Ovary (tissue), 3 donors: ENCODE results near the gene FMNL1.

Experiments used
- POLR2A ChIP-seq: fragments of 450-650 bp; IDR thresholded peaks from one replicate; pipeline ENCODE4 v1.6.1; 2017; ENCODE audit warnings: antibody characterized with exemption, mild to moderate bottlenecking, moderate library complexity
- TF ChIP-seq, protein P1 (sequence below), 3 donors: fragments of 450-650 bp in 2 of 3; fragments of 200-600 bp in 1 of 3; IDR thresholded peaks; one replicate each; pipeline versions ENCODE4 v1.5.1 to v1.8.0; 2016 to 2022; ENCODE audit warnings: antibody characterized with exemption in 3 of 3, mild to moderate bottlenecking in 1 of 3
- donor health status: DM: no; HTN: no; CAD: no.

DNA sequence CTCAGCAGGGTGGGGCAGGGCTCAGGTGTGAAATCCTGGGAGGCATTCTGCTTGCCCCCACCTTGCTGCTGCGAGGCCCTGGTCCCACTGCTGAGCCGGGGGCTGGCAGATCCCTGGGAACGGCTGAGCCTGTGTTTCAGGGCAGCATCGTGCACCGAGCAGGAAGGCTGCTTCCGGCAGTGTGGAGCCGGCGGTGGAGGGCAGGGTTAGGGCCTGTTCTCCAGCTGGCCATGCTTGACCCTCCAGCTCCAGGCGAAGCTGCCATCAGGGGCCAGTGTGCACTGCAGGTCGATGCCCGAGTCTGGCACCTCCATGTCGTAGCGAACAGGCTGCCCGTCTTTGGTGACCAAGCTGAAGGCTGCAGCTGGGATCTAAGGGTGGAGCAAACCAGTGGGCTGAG, 42.7 kb downstream of the FMNL1 start:
- TF ChIP-seq POLR2A, result no peak
- TF ChIP-seq, protein P1, sequence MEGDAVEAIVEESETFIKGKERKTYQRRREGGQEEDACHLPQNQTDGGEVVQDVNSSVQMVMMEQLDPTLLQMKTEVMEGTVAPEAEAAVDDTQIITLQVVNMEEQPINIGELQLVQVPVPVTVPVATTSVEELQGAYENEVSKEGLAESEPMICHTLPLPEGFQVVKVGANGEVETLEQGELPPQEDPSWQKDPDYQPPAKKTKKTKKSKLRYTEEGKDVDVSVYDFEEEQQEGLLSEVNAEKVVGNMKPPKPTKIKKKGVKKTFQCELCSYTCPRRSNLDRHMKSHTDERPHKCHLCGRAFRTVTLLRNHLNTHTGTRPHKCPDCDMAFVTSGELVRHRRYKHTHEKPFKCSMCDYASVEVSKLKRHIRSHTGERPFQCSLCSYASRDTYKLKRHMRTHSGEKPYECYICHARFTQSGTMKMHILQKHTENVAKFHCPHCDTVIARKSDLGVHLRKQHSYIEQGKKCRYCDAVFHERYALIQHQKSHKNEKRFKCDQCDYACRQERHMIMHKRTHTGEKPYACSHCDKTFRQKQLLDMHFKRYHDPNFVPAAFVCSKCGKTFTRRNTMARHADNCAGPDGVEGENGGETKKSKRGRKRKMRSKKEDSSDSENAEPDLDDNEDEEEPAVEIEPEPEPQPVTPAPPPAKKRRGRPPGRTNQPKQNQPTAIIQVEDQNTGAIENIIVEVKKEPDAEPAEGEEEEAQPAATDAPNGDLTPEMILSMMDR (IDR thresholded peaks at IDR 0.05), result no peak
